IPS-18c (cell line): ENCODE results near the gene HUNK.
"Not testable (repeated sequence)": the region's sequence is repeated elsewhere in the genome, so short reads cannot be mapped to it uniquely, and the experiment has no call there.

Source experiments
- H3K4me3 ChIP-seq: 2 replicates; pipeline ENCODE4 v1.7.0; 2013; ENCODE audit warnings: low read depth, mild to moderate bottlenecking, low read length, moderate library complexity; ENCODE audit not compliant: insufficient read depth
- H3K9me3 ChIP-seq: one replicate; pipeline ENCODE4 v1.6.1; 2013; ENCODE audit warnings: mild to moderate bottlenecking, low read length, moderate library complexity; ENCODE audit not compliant: control insufficient read depth, insufficient read depth

HUNK gene

GRCh38 chr21:31872452-31873274 is at the start of gene HUNK:
TSS of gene HUNK (plus strand) at chr21:31873020. CDS start at chr21:31873675, 655 bp downstream.
- H3K4me3 ChIP-seq = peak within 1 kb of the TSS; percentile 77

DNA sequence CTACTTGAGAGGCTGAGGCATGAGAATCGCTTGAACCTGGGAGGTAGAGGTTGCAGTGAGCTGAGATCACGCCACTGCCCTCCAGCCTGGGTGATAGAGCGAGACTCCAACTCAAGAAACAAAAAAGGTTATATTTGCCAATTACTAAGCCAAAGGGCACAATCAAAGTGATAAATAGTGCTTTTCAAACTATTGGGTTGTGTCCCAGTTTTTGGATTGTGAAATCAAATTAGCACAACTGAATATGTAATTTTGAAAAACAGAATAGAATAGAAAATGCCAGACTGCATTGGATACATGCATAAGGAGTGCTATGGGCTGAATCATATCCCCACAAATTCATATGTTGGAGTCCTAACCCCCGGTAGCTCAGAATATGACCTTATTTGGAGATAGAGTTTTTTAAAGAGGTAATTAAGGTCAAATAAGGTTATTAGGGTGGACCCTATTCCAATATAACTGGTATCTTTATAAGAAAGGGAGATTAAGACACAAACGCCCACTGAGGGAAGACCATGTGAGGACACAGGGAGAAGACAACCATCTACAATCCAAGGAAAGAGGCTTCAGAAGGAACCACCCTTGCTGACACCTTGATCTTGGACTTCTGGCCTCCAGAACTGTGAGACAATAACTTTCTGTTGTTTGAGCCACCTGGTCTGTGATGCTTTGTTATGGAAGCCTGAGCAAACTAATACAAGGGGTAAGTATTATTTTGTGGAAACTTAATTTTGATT is 42.9 kb upstream of the HUNK start:
- Histone ChIP-seq H3K4me3 (no peak overlapping the region), H3K9me3 (no peaks in the 10 kb centered on the region)

More at GRCh38 chr21:31872452-31873274, at the start of gene HUNK:
- H3K9me3 ChIP-seq = no peaks in the 10 kb centered on the region

DNA sequence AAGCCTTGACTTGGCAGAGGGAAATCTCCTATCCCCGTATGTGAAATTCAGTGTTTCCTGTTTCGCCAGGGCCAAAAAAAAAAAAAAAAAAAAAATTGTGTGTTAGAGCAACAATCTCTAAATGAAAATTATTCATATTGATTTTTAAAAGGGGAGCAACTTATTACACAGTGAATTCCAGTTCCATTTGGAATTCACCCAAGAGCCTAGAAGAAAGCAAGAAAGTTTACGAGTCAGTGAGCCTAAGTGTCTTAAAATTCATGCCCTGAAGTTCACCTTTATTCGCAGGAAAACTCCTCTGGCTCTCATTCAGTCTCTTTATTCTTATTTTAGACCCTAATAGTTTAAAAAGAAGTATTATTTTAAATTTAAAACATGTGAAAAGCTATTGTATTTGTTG is 42.1 kb upstream of the HUNK start:
- Histone ChIP-seq H3K4me3 (no peak overlapping the region), H3K9me3 (no peaks in the 10 kb centered on the region)

DNA sequence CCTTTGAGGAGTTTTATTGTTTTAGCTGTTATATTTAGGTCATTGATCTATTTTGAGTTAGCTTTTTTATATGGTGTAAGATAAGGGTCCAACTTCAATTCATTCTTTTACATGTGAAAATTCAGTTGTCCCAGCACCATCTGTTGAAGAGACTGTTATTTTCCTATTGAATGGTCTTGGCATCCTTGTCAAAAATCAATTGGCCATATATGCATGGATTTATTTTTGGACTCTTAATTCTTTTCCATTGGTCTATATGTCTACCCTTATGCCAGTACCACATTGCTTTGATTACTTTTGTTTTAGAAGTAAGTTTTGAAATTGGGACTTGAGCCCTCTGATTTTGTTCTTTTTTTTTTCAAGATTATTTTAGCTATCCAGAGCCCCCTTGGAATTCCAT is 35.8 kb upstream of the HUNK start:
- no peak overlapping the region for H3K4me3 ChIP-seq

GRCh38 chr21:31837618-31838390 is 35.0 kb upstream of the HUNK start:
- H3K4me3 ChIP-seq = no peak overlapping the region
- H3K9me3 ChIP-seq = no peaks in the 10 kb centered on the region

More for the DNA sequence above, 35.8 kb upstream of the HUNK start:
- H3K9me3 ChIP-seq = no peaks in the 10 kb centered on the region

- H3K9me3 ChIP-seq = no peaks in the 10 kb centered on the region
Observed at GRCh38 chr21:31838586-31839355, 34.0 kb upstream of the HUNK start.

GRCh38 chr21:31844206-31844605 is 28.6 kb upstream of the HUNK start:
- no peak overlapping the region for H3K4me3 ChIP-seq
- H3K9me3 ChIP-seq = no peaks in the 10 kb centered on the region

More at GRCh38 chr21:31838586-31839355, 34.0 kb upstream of the HUNK start:
- no peak overlapping the region for H3K4me3 ChIP-seq

DNA sequence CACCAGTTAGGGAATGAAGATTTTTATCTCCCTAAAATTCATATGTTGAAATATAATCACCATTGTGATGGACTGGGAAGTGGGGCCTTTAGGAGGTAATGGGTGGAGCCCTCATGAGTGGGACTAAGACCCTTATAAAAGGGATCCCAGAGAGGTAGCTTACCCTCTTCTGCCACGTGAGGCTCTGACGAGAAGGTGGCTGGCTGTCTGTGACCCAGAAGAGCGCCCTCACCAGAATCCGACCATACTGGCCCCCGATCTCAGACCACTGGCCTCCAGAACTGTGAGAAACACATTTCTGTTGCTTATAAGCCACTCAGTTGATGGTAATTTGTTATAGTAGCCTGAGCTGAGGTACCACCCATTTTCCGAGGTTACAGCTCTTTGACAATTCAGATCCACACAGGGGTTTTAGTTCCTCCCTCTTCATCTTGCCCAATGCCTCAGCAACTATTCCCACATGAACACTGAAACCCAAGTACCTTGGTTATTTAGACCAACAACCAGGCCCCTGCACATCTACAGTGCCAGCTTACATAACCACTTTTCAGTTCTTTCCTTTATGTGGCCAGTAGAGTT is 27.6 kb upstream of the HUNK start:
- H3K4me3 ChIP-seq = no peak overlapping the region
- H3K9me3 ChIP-seq = no peaks in the 10 kb centered on the region

GRCh38 chr21:31846690-31847089 is 26.1 kb upstream of the HUNK start:
- Histone ChIP-seq H3K9me3 (no peaks in the 10 kb centered on the region), H3K4me3 (no peak overlapping the region)

DNA sequence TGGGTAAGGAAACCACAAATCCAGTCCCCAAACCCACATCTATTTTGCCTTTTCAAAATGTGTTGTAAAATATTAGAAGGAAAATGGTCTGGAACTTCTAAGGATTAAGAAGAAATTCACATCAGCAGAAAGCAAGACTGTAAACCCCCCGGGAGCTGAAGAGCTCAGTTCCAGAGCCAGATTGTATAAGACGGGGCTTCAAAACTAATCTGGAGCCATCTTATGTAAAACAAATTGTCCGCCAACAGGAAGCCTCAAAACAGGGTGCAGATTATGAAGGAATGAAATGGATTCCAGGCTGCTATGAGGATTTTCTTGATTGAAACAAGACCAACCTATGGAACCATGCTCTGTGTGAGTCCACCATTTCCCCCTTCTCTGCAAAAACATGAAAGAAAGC is 25.1 kb upstream of the HUNK start:
- H3K9me3 ChIP-seq = no peaks in the 10 kb centered on the region
- no peak overlapping the region for H3K4me3 ChIP-seq

- Histone ChIP-seq H3K9me3 (no peaks in the 10 kb centered on the region), H3K4me3 (no peak overlapping the region)
Observed at GRCh38 chr21:31848326-31848985, 24.4 kb upstream of the HUNK start.

- no peaks in the 10 kb centered on the region for H3K9me3 ChIP-seq
- no peak overlapping the region for H3K4me3 ChIP-seq
Observed at GRCh38 chr21:31850886-31851285, 21.9 kb upstream of the HUNK start.

GRCh38 chr21:31855180-31855579 is 17.6 kb upstream of the HUNK start:
- Histone ChIP-seq H3K9me3 (peaks cover 2% of the 10 kb centered on the region), H3K4me3 (no peak overlapping the region)

DNA sequence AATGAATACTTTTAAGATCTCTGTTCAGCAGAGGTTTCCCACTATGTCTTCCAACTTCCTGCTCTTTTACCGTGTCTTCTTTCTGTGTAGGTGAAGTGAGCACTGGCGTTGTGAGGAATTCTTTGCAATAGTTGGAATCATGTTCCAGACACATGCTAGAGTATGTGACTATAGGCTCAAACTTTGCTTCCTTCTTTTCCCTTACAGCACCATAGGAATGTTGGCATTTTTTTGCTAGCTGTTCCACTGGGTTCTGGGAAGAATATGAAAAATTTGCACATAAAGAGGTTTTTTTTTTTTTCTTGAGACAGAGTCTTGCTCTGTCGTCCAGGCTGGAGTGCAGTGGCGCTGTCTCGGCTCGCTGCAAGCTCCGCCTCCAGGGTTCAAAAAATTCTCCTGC is 15.7 kb upstream of the HUNK start:
- no peak overlapping the region for H3K4me3 ChIP-seq
- peaks cover 4% of the 10 kb centered on the region for H3K9me3 ChIP-seq

- H3K9me3 ChIP-seq, H3K4me3 ChIP-seq: not testable (repeated sequence)
Observed at GRCh38 chr21:31857631-31858030, 15.2 kb upstream of the HUNK start.

DNA sequence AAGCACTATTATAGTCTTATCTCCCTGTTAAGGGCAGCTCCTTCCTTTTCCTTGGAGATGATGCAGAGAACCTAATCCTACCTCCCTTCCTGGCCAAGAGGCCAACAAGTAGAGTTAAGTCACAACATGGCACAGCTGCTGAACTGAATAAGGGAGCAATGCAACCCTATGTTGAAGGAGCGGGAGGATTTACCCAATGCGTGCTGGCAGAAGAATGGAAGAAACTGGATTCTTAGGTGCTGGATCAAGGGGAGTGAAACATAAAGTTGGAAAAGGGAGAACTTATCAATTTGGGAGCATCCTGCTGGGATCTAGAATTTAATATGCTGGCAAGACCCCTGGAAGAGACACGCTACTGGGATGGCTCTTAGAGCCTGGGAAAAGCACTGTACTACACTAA is 12.0 kb upstream of the HUNK start:
- Histone ChIP-seq H3K4me3 (no peak overlapping the region), H3K9me3 (peaks cover 4% of the 10 kb centered on the region)
